PC-3 (cell line): Measurements from ENCODE around the gene CABP7.

ENCODE experiments used
- CTCF ChIP-seq: fragments of 300-600 bp; sonication (generic); conservative IDR thresholded peaks from 2 replicates; pipeline ENCODE4 v1.5.1; 2017; ENCODE audit warnings: antibody characterized with exemption, low read depth, mild to moderate bottlenecking, low read length
- EZH2 ChIP-seq: fragments of 300-600 bp; sonication (generic); IDR thresholded peaks from one replicate; pipeline ENCODE4 v1.6.1; 2017; ENCODE audit warnings: antibody characterized with exemption, mild to moderate bottlenecking, low read length; ENCODE audit not compliant: unreplicated experiment

GRCh38 chr22:29773233-29773632 lies 53.4 kb downstream of the CABP7 start:
- TF ChIP-seq CTCF (no peak), EZH2 (no peak)
